HepG2 (cell line): ENCODE measurements around the gene CHD2.

Experiments
- CTCF ChIP-seq: sonication (generic); formaldehyde crosslinking; IDR thresholded peaks from 2 replicates; pipeline ENCODE4 v1.5.0; 2020; ENCODE audit warnings: mild to moderate bottlenecking, missing genetic modification reagents, moderate library complexity
- POLR2A ChIP-seq, 2 experiments: IDR thresholded peaks; 2 replicates each; pipeline ENCODE4 v1.6.1; 2011; ENCODE audit warnings: low read depth in 2 of 2, low read length in 2 of 2, mild to moderate bottlenecking in 1 of 2, moderate library complexity in 1 of 2; ENCODE audit not compliant: insufficient read depth in 1 of 2
- ZBTB21 ChIP-seq: sonication (generic); formaldehyde crosslinking; IDR thresholded peaks from 2 replicates; pipeline ENCODE4 v1.4.0; 2020; ENCODE audit warnings: missing genetic modification reagents
- ZMYM4 ChIP-seq: sonication (generic); formaldehyde crosslinking; IDR thresholded peaks from 2 replicates; pipeline ENCODE4 v1.8.1; 2023; ENCODE audit warnings: mild to moderate bottlenecking, missing genetic modification reagents
- ZNF614 ChIP-seq: IDR thresholded peaks from 2 replicates; pipeline ENCODE4 v1.6.1; 2018; ENCODE audit warnings: missing biosample characterization, missing genetic modification reagents, inconsistent platforms, borderline replicate concordance

GRCh38 chr15:92937901-92938300, 37.8 kb downstream of the CHD2 start:
- TF ChIP-seq POLR2A (IDR thresholded peaks at IDR 0.05; ENCODE audit: insufficient read depth in 1 of 2, low read depth in 2 of 2, low read length in 2 of 2) (no peak), ZBTB21 (CRISPR knock-in tag) (no peak), ZMYM4 (CRISPR knock-in tag) (no peak), CTCF (CRISPR knock-in tag) (no peak), ZNF614 (no peak)
